GM15510 (cell line): ENCODE data around the gene KLHDC7A.

Experiments used
- POLR2A ChIP-seq: IDR thresholded peaks from 3 replicates; pipeline ENCODE4 v1.6.1; 2011; ENCODE audit warnings: borderline replicate concordance; ENCODE audit not compliant: insufficient read length; ENCODE audit errors: extremely low read depth

Gene KLHDC7A

DNA sequence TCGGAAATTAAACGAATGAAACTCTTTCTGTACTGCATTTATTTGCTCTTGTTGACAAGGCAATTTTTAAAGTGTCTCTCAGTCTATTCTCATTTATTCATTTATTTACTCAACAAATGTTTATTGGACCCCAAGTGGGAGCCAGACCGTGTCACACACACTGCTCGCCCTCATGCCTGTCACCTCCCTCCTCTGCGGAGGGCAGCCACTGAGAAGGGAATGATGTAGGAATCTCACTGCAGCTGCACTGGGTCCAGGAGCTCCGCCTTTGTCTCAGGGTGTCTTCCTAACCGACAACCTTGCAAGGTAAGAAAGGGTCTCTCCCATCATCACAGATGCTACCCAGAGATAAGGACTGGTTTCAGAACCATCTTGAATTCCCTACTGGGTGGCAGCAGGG is 14.1 kb upstream of the KLHDC7A start:
- no peak for TF ChIP-seq POLR2A

DNA sequence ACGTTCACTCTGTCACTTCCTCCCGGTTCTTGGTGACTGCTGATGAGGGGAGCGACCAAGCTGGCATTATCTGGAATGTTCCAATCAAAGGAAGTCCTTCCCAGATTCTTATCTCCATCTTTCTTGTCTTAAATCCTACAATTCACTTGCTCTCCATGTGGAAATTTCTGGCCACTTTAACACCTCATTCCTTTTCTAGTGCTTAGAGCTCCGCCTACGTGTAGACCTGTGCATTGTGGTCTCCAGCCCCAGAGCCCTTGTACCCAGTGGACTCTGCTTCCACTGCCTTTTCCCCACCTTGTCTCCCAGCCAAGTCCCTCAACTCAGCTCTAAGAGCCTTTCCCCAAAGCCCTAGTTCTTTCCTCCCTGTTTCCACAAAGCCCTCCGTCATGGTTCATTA is 12.2 kb upstream of the KLHDC7A start:
- no peak for TF ChIP-seq POLR2A

DNA sequence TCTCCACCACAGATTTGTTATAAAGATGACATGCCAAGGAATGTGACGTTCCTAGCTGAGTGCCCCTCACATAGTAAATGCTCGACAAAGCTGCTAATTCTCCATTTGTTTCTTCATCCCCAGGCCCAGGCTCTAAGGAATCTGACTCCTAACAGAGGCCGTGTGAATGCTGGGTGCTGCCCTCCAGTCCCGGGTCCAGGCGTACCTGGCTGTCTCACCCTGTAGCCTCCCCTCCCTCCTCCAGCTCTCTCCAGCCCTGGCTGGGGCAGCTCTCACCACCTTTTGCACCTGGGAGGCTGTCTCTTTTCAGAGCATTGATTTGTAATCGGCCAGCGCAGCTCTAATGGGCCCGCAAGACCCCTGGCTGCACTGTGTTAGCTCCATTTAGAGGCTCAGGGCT is 11.2 kb upstream of the KLHDC7A start:
- TF ChIP-seq POLR2A, result no peak

DNA sequence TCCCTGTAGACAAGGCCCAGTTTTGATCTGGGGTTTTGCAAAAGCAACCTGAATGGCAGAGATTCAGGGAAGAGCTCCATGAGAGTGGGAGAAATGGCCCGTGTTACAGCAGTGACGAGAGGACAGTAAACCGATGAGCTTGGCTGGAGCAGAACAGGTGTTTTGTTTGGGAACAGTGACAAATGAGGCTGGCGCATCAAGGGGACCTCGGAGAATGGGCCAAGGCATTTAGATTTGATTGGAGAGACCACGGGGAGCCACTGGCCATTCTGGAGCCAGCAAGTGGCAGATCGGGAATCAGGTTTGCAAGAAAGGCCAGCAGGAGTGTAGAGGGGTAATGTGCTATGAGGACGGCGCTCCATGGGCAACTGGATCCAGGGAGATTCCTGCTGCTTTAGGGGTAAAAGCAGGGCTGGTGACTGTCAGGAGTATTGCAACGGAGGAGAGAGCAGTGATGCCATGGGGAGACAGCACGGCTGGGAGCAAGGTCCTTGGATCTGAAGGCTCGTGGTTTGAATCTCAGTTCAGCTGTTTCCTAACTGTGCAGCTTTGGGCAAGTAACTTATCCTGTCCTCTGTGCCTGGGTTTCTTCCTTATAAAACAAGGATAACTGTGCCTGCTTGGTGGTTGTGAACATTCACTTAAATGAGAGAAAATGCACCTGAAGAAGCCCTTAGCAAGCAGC is 9.9 kb upstream of the KLHDC7A start:
- no peak for TF ChIP-seq POLR2A

DNA sequence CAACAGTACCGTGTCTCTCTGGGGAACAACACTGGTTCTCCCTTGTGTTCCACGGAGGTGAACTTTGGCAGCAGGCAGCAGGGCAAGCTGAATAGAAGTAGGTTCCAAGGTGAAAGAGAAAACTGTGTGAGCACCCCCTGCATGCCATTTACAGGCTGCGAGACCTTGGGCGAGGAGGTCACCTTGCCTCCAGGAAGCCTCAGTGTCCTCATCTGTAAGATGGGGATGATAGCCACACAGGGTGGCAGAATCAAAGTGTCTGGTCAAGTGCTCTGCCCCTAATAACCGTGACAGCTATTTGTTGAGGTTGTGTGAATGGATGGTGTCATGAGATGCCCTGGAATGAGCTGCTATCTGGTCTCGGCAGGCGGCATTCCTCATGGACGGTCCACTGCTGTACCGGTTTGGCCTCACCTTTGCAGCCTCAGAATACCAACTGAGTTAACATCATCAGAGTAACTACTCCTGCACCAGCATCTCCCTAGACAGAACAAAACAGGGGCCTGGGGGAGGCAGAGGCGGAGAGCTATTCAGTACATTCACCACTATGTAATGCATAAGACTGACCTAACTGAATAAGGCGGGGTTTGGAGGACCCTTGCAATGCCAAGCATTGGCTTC is 7.4 kb upstream of the KLHDC7A start:
- no peak for TF ChIP-seq POLR2A

DNA sequence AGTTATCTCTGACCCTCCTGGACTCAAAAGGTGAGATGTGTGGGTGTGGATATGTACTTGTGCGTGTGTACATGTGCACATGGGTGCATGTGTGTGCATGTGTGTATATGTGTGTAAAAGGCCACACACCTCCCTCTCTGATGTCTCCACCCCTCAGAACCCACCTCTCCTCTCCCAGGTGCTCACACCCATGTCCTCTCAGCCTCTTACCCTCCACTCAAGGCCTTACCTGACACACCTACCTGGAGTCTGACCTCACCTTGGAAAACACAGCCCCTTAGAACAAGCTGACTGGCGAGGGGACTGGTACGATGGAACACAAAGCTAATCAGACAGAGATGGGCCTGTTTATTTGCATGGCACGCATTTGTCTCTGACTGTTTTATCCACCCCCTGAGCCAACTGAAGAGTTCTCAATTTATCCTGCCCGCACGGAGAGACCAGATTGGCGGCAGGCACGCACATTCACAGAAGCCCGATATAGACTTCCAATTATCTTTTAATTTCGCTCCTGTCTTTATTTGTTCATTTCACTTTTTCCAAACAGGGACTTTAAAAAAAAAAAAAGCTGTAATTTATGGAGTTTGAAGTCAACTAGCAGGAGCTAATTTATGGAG is 6.1 kb upstream of the KLHDC7A start:
- no peak for TF ChIP-seq POLR2A

DNA sequence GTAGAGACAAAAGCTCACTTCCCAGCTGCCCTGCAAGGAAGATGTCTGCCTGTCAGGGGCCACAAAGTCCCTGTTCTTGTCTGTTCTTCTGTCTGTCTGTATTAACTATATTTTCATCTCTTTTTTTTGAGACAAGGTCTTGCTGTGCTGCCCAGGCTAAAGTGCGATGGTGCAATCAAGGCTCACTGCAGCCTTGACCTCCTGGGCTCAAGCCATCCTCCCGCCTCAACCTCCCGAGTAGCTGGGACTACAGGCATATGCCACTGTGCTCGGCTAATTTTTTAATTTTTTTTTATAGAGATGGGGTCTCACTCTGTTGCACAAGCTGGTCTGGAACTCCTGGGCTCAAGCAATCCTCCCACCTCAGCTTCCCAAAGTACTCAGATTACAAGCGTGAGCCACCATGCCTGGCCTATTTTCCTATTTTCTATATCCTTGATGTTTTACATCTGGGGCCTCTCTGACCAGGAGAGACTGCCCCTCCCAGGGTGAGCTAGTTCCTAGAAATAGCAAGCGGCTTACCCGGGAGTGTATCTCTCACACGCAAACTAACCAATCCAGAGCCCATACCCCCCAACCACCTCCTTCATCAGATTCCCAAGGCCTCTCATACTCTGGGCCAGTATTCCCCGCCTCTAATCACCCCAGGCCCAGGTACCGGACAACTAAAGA is 5.4 kb upstream of the KLHDC7A start:
- TF ChIP-seq POLR2A, result no peak

DNA sequence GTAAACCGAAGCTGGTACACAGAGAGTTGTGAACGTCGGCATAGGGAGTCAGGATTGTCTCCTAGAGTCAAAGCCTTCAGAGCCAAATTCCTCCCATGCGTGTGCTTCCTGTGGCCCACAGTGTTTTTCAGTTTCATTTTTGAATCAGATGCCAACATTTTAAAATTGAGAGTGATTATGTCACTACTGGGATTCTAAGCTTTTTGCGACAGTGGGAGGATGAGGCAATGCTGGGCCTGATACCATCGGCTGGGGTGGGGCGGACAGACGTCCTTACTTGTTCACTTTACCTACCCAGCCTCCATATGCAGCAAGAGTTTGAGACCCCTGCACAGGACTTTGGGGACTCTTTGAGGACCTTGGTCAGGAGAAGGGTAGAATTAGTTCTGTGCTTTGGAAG is 1.3 kb upstream of the KLHDC7A start:
- no peak for TF ChIP-seq POLR2A

DNA sequence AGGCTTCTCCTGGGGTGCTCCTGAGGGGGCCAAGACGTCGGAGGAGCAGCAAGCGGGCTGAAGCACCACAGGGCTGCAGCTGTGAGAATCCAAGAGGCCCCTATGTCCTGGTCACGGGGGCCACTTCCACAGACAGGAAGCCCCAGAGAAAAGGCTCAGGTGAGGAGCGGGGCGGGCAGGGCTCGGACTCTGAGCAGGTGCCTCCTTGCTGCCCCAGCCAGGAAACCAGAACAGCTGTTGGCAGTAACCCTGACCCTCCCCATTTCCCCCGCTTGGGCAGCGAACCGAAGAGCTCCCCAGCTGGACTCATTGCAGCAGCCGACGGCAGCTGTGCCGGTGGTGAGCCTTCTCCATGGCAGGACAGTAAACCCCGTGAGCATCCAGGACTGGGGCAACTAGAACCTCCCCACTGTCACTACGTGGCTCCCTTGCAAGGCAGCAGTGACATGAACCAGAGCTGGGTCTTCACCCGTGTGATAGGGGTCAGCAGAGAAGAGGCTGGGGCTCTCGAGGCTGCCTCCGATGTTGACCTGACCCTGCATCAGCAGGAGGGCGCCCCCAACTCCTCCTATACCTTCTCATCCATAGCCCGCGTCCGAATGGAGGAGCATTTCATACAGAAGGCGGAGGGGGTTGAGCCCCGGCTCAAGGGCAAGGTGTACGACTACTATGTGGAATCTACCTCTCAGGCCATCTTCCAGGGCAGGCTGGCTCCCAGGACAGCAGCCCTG is 625 bp downstream of the KLHDC7A start:
- no peak for TF ChIP-seq POLR2A

DNA sequence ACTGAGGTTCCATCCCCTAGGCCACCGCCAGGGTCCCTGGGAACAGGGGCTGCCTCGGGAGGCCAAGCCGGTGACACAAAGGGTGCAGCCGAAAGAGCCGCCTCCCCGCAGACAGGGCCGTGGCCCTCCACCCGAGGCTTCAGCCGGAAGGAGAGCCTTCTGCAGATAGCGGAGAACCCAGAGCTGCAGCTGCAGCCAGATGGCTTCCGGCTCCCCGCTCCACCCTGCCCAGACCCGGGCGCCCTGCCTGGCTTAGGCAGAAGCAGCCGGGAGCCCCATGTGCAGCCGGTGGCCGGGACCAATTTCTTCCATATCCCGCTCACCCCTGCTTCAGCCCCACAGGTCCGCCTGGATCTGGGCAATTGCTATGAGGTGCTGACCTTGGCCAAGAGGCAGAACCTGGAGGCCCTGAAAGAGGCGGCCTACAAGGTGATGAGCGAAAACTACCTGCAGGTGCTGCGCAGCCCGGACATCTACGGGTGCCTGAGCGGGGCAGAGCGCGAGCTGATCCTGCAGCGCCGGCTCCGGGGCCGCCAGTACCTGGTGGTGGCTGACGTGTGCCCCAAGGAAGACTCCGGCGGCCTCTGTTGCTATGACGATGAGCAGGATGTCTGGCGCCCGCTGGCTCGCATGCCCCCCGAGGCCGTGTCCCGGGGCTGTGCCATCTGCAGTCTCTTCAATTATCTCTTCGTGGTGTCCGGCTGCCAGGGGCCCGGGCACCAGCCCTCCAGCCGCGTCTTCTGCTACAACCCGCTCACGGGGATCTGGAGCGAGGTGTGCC is 1.4 kb downstream of the KLHDC7A start:
- TF ChIP-seq POLR2A, result no peak

DNA sequence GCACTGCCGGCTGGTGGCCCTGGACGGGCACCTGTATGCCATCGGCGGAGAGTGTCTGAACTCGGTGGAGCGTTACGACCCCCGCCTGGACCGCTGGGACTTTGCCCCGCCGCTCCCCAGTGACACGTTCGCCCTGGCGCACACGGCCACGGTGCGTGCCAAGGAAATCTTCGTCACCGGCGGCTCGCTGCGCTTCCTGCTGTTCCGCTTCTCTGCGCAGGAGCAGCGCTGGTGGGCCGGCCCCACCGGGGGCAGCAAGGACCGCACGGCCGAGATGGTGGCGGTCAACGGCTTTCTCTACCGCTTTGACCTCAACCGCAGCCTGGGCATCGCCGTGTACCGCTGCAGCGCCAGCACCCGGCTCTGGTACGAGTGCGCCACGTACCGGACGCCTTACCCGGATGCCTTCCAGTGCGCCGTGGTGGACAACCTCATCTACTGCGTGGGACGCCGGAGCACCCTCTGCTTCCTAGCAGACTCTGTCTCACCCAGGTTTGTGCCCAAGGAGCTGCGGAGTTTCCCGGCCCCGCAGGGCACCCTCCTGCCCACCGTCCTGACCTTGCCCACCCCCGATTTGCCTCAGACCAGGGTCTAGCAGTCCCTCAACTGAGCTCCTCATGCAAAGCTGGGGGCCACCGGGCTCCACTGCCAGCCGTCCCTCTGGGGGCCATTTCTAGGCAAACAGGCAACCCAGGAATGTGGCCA is 2.1 kb downstream of the KLHDC7A start:
- no peak for TF ChIP-seq POLR2A

DNA sequence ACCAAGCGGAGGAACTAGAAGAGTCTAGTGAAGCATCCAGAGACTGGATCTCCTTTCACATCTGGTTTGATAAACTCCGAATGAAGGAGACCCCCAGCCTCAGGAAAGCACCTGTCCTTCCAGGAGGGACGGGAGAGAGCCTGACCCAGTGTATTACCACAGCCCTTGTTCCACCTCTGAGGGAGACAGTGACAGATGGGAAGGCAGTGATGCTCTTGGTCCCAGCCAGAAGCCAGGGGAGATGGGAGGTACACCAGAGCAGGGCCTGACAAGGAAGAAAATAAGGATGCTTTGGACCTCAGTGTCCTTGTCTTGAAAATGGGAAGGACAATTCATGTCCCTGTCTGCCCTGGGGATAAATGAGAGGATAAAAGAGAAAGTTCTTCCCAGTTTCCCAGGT is 3.5 kb downstream of the KLHDC7A start:
- TF ChIP-seq POLR2A, result no peak

DNA sequence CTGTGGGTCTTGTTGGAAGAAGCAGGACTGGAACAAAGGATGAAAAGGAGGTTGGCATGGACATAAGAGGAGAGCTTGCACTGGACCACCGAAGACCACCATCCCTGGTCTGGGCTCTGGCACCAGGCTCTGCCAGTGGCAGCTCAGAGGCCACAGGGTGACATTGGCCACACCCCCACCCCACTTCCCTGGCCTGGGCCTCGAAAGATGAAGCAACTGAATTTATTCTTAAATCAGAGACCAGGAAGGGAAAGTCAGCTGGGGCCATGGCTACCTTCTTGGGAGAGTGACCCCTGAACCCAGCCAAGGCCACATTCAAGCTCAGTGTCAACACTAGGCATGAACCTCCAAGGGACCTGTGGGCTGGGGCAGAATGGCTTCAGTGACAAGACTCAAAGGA is 4.0 kb downstream of the KLHDC7A start:
- no peak for TF ChIP-seq POLR2A

DNA sequence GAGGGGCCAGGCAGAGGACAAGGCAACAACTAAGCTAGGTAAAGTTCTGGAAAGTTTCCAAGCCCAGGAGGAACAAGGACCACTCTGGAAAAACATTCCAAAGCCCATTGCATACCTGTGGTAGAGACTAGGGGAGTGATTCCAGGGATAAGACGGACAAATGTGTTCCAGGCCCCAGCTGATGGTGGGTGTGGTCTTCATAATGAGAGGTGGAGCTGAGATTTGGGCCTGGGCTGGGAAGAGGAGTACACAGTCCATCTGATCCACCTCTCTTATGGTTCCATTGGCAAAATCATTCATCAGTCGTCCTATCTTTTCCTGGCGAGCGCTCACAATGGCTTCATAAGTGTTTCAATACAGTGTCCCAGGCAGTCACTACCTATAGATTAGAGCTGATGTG is 4.5 kb downstream of the KLHDC7A start:
- no peak for TF ChIP-seq POLR2A
